Measurements from ENCODE around the gene STOML1. TPM values are rescaled to one million over a fixed set of nuclear protein-coding genes. Genes with fewer than 3 reads are reported as not detected.

Gene STOML1
- total and polyA plus RNA-seq, 4 donors, result 10.5 to 19.2 (median 14.7) TPM

DNA sequence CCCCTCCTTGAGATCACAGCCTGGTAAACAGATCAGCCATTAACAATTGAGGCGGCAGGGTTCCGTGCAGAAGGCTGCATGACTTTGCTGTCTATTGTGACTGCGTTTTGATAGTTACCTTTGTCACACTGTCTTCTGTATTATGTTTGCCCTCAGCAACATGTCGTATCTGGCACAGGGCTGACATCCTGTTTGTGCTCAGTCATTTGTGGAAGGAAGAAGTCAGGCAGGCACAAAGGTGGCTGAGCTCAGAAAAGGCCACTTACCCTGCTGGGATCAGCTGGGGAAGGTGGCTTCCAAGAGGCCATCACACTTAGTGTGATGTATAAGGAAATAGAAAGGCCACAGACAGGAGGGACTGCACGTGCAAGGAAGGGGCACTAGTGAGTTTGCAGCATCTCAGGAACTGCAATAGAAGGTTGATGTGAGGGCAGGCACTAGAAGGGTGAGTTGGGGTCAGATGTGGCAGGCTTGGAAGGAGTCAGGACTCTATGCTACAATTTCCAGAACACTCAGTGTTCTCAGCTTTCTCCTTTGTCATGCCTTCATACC lies 15.8 kb upstream of the STOML1 start:
- DNase-seq, result no peak
- Histone ChIP-seq H3K27ac (ENCODE audit: low read depth in 1 of 2, low read length in 2 of 2) (peak overlapping the region in 1 of 2 donors; percentile 45), H3K36me3 (ENCODE audit: control insufficient read depth in 1 of 2, insufficient read depth in 2 of 2, low read length in 1 of 2) (peaks cover 0 to 5% of the 10 kb centered on the region in 2 donors), H3K4me3 (ENCODE audit: low read length in 2 of 2) (no peak overlapping the region), H3K9me3 (ENCODE audit: control insufficient read depth, low read length) (no peaks in the 10 kb centered on the region), H3K4me1 (ENCODE audit: control insufficient read depth in 1 of 2, insufficient read depth in 2 of 2, low read length in 2 of 2) (peaks cover 0 to 1% of the 10 kb centered on the region in 2 donors), H3K27me3 (ENCODE audit: control insufficient read depth in 1 of 2, insufficient read depth in 2 of 2, low read length in 1 of 2) (no peaks in the 10 kb centered on the region)
- intact Hi-C loops (cut with DNase I), result no loop called here
- 84 to 89% methylated on average over 5 of the region's 5 CpGs for WGBS, 2 donors
- peak; percentile 28 for ATAC-seq (ENCODE audit: low FRiP score)

DNA sequence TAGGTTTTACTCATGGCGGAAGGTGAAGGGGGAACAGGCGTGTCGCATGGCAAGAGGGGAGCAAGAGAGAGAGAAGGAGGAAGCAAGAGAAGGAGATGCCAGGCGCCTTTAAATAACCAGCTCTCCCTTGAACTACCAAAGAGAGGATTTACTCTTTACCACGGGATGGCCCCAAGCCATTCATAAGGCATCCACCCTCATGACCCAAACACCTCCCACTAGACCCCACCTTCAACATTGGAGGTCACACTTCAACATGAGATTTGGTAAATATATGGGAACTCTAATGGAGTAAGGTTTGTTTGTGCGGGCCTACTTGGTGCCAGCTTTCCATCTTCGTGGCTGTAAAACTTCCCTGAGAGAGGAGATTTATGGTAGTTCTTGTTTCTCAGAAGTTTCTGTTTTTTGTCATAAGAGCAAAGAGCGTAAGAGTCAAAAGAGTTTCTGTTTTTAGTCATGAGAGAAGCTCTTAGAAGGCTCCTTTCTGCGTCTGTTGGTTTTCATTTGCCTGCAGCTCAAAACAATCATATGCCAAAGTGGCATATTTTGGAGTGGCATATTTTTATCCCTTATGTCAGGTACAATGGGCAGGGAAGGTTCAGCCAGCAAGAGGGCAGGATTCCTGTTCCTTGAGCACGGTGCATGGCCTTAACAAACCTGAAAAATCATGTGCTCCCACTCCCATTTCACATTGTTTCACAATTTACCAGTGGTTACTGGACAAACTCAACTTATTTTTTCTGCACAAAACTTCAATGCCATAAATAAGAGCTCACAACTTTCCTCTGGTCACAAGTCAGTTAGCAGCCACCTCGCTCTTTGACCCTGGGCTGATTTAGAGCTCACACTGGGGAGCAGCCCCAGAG lies 14.9 kb upstream of the STOML1 start:
- DNase-seq, result no peak
- intact Hi-C loops (cut with DNase I), result no loop called here
- peaks cover 0 to 5% of the 10 kb centered on the region in 2 donors for H3K36me3 ChIP-seq (ENCODE audit: control insufficient read depth in 1 of 2, insufficient read depth in 2 of 2, low read length in 1 of 2)
- no peaks in the 10 kb centered on the region for H3K9me3 ChIP-seq (ENCODE audit: control insufficient read depth, low read length)
- no peak overlapping the region for H3K27ac ChIP-seq (ENCODE audit: low read depth in 1 of 2, low read length in 2 of 2)
- 74 to 78% methylated on average over 11 of the region's 11 CpGs for WGBS, 2 donors
- no peak for ATAC-seq (ENCODE audit: low FRiP score)
- H3K27me3 ChIP-seq (ENCODE audit: control insufficient read depth in 1 of 2, insufficient read depth in 2 of 2, low read length in 1 of 2), result no peaks in the 10 kb centered on the region
- H3K4me3 ChIP-seq (ENCODE audit: low read length in 2 of 2), result no peak overlapping the region
- peaks cover 0 to 1% of the 10 kb centered on the region in 2 donors for H3K4me1 ChIP-seq (ENCODE audit: control insufficient read depth in 1 of 2, insufficient read depth in 2 of 2, low read length in 2 of 2)

DNA sequence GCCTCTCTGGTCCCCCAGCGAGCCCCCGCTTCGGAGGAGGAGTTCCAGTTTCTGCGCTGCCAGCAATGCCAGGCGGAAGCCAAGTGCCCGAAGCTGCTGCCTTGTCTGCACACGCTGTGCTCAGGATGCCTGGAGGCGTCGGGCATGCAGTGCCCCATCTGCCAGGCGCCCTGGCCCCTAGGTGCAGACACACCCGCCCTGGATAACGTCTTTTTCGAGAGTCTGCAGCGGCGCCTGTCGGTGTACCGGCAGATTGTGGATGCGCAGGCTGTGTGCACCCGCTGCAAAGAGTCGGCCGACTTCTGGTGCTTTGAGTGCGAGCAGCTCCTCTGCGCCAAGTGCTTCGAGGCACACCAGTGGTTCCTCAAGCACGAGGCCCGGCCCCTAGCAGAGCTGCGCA lies 5.9 kb upstream of the STOML1 start:
- no peak overlapping the region for H3K27ac ChIP-seq (ENCODE audit: low read depth in 1 of 2, low read length in 2 of 2)
- H3K27me3 ChIP-seq (ENCODE audit: control insufficient read depth in 1 of 2, insufficient read depth in 2 of 2, low read length in 1 of 2), result no peaks in the 10 kb centered on the region
- intact Hi-C loops (cut with DNase I), result no loop called here
- 96% methylated on average over 27 of the region's 27 CpGs for WGBS, 2 donors
- no peak for ATAC-seq (ENCODE audit: low FRiP score)
- H3K4me3 ChIP-seq (ENCODE audit: low read length in 2 of 2), result no peak overlapping the region
- H3K36me3 ChIP-seq (ENCODE audit: control insufficient read depth in 1 of 2, insufficient read depth in 2 of 2, low read length in 1 of 2), result peaks cover 2 to 3% of the 10 kb centered on the region in 2 donors
- H3K4me1 ChIP-seq (ENCODE audit: control insufficient read depth in 1 of 2, insufficient read depth in 2 of 2, low read length in 2 of 2), result no peaks in the 10 kb centered on the region
- no peak for DNase-seq
- H3K9me3 ChIP-seq (ENCODE audit: control insufficient read depth, low read length), result no peaks in the 10 kb centered on the region

DNA sequence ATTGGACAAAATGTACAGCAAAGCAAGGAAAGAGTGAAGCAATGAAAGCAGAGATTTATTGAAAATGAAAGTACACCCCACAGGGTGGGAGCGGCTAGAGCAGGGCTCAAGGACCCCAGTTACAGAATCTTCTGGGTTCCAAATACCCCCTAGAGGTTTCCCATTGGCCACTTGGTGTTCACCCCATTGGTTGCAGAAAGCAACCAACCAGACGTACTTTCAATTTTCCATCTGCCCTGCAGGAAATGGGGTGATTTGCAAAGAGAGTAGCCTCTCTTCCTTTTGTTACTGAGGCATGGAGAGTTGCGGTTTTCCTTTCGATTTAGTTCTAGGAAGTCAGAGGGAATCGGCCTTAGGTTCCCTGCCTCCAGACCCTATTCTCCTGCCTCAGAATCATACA lies 4.8 kb upstream of the STOML1 start:
- Histone ChIP-seq H3K27ac (ENCODE audit: low read depth in 1 of 2, low read length in 2 of 2) (no peak overlapping the region), H3K4me1 (ENCODE audit: control insufficient read depth in 1 of 2, insufficient read depth in 2 of 2, low read length in 2 of 2) (no peaks in the 10 kb centered on the region), H3K4me3 (ENCODE audit: low read length in 2 of 2) (no peak overlapping the region), H3K36me3 (ENCODE audit: control insufficient read depth in 1 of 2, insufficient read depth in 2 of 2, low read length in 1 of 2) (peaks cover 2 to 3% of the 10 kb centered on the region in 2 donors), H3K9me3 (ENCODE audit: control insufficient read depth, low read length) (no peaks in the 10 kb centered on the region), H3K27me3 (ENCODE audit: control insufficient read depth in 1 of 2, insufficient read depth in 2 of 2, low read length in 1 of 2) (no peaks in the 10 kb centered on the region)
- 58 to 65% methylated on average over 5 of the region's 5 CpGs for WGBS, 2 donors
- DNase-seq (no peak), ATAC-seq (ENCODE audit: low FRiP score) (no peak)
- intact Hi-C loops (cut with DNase I), result no loop called here

DNA sequence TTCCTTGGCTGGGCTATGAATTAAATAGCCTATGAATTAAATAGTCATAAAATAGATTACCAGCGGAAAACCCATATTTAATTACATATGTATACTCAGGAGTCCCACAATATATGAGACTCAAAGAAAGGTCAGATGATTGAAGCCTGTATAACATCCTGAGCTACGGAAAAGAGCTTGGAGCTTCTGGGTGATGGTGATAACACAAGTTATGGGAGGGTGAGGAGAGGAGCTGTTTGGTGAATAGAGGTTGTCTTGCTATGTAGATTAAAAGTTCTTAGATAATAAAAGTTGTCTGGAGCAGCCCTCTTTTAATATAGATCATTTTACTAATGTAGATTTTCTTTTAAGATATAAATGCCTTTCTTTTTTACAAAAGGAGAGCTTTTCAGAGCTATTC lies 4.2 kb upstream of the STOML1 start:
- ATAC-seq (ENCODE audit: low FRiP score), result no peak
- no peaks in the 10 kb centered on the region for H3K4me1 ChIP-seq (ENCODE audit: control insufficient read depth in 1 of 2, insufficient read depth in 2 of 2, low read length in 2 of 2)
- H3K27ac ChIP-seq (ENCODE audit: low read depth in 1 of 2, low read length in 2 of 2), result no peak overlapping the region
- intact Hi-C loops (cut with DNase I), result no loop called here
- no peaks in the 10 kb centered on the region for H3K27me3 ChIP-seq (ENCODE audit: control insufficient read depth in 1 of 2, insufficient read depth in 2 of 2, low read length in 1 of 2)
- H3K4me3 ChIP-seq (ENCODE audit: low read length in 2 of 2), result no peak overlapping the region
- no peaks in the 10 kb centered on the region for H3K9me3 ChIP-seq (ENCODE audit: control insufficient read depth, low read length)
- WGBS, 2 donors, result 42 to 43% methylated on average over 2 of the region's 2 CpGs
- no peak for DNase-seq
- peaks cover 2 to 3% of the 10 kb centered on the region in 2 donors for H3K36me3 ChIP-seq (ENCODE audit: control insufficient read depth in 1 of 2, insufficient read depth in 2 of 2, low read length in 1 of 2)

DNA sequence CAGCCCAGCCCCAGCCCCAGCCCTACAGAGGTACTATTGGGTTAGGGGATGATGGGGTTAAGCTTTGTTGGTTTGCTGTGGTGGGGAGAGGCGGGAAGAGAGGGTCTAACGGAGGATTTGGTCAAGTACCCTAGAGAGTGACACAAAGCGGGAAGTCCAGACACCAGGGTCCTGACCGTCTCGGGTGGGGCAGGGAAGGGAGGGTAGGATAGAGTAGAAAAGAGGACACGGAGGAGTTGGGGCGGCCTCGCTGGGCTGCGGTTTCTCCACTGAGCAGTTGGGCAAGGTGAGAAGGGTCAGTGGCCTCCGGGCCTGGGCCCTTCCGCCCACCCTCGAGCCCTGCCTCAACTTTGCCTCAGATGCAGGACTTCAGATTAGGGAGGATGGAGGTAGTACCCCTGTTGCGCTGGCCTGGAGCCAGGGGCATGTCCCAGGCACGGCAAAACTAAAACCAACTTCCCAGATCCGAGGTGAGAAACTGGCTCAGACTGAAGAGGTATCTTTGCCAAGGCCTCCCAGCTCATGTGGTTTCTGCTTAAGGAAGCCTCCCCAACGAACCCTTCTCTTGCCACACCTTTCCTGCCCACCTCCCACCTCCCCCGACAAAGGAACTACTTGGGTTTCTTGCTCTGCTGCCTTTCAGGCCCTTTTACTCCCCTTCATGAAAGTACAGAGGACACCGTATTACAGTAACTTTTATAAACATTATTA lies 3.0 kb upstream of the STOML1 start:
- peak overlapping the region; percentile 70 to 87 for H3K4me3 ChIP-seq (ENCODE audit: low read length in 2 of 2)
- 0 to 1% methylated on average over 18 of the region's 18 CpGs for WGBS, 2 donors
- DNase-seq (peak in 1 of 2 donors; percentile 79), ATAC-seq (ENCODE audit: low FRiP score) (peak; percentile 3)
- H3K27me3 ChIP-seq (ENCODE audit: control insufficient read depth in 1 of 2, insufficient read depth in 2 of 2, low read length in 1 of 2), result no peaks in the 10 kb centered on the region
- no peaks in the 10 kb centered on the region for H3K4me1 ChIP-seq (ENCODE audit: control insufficient read depth in 1 of 2, insufficient read depth in 2 of 2, low read length in 2 of 2)
- H3K27ac ChIP-seq (ENCODE audit: low read depth in 1 of 2, low read length in 2 of 2), result peak overlapping the region; percentile 21 to 42
- intact Hi-C loops (cut with DNase I), result loop anchor here in 1 of 2 donors (5.0 kb wide), 2 partner anchors 68 to 322 kb away; partner anchors contain the start of gene LOXL1
- H3K9me3 ChIP-seq (ENCODE audit: control insufficient read depth, low read length), result no peaks in the 10 kb centered on the region
- H3K36me3 ChIP-seq (ENCODE audit: control insufficient read depth in 1 of 2, insufficient read depth in 2 of 2, low read length in 1 of 2), result peaks cover 2 to 3% of the 10 kb centered on the region in 2 donors

DNA sequence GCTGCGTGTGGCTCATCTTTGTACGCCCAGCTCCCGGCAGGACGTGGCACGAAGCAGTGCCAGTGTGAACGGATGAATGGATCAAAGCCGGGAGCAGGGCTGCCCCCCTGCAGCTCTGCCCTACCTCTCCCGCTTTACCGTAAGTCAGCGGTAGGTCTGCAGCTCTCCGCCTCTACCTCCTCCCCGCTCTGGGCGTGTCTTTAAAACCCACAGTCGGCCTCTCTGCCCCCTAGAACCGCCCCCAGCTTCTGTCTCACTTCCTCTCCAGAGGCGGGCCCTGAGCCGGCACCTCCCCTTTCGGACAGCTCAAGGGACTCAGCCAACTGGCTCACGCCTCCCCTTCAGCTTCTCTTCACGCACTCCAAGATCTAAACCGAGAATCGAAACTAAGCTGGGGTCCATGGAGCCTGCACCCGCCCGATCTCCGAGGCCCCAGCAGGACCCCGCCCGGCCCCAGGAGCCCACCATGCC lies 2.4 kb upstream of the STOML1 start, which contains the start of gene PML:
Gene PML (plus strand): TSS at position 304 of the 471 bp plus-strand sequence. CDS start 97 bp downstream, at position 401.
- H3K27ac ChIP-seq (ENCODE audit: low read depth in 1 of 2, low read length in 2 of 2), result peak within 1 kb of the TSS; percentile 21 to 45
- 0 to 1% methylated on average over 27 of the region's 27 CpGs for WGBS, 2 donors
- peak; percentile 98 to 99 for DNase-seq
- peak within 1 kb of the TSS; percentile 83 to 87 for H3K4me3 ChIP-seq (ENCODE audit: low read length in 2 of 2)
- intact Hi-C loops (cut with DNase I), result loop anchor here in 1 of 2 donors (5.0 kb wide), 2 partner anchors 67 to 323 kb away; partner anchors contain the start of gene LOXL1
- H3K36me3 ChIP-seq (ENCODE audit: control insufficient read depth in 1 of 2, insufficient read depth in 2 of 2, low read length in 1 of 2), result peaks cover 2 to 3% of the 10 kb centered on the region in 2 donors
- no peaks in the 10 kb centered on the region for H3K4me1 ChIP-seq (ENCODE audit: control insufficient read depth in 1 of 2, insufficient read depth in 2 of 2, low read length in 2 of 2)
- no peaks in the 10 kb centered on the region for H3K27me3 ChIP-seq (ENCODE audit: control insufficient read depth in 1 of 2, insufficient read depth in 2 of 2, low read length in 1 of 2)
- ATAC-seq (ENCODE audit: low FRiP score), result peak; percentile 91
- no peaks in the 10 kb centered on the region for H3K9me3 ChIP-seq (ENCODE audit: control insufficient read depth, low read length)

DNA sequence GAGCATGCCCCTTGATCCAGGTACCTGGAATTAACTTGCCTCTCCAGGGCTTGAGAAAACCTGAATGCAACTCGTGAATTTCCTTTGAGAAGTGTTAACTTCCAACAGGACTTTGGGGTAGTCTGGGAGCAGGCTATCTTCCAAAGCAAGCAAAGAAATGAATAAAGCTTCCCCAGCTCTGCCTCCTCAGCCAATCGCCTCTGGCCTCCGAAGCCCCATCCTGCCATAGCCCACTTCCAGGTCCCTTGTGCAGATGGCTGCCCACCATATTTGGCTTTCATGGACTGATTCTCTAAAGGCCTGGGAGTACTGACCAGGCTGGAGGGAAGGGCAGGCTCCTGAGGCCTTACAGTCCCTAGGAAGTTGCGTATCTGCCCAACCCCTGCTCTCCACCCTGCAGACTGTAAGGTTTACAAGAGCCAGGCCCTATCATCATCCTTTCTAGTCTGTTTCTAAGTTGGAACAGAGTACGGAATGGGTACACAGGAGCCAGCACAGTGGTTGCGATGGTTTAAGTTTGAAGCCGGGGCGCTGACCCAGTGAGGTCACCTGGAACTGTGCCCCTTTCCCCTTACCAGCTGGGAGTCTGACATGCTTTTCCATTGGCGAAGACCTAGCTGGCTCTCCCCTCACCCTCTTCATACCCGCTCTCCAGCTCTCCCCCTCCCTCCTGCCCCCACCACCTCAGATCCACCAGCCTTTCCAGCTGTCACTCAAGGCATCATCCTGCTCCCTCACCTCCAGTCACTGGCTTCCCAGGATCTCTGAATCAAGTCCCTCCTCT lies 1.3 kb upstream of the STOML1 start:
- peak overlapping the region in 1 of 2 donors; percentile 45 for H3K27ac ChIP-seq (ENCODE audit: low read depth in 1 of 2, low read length in 2 of 2)
- no peak overlapping the region for H3K4me3 ChIP-seq (ENCODE audit: low read length in 2 of 2)
- H3K36me3 ChIP-seq (ENCODE audit: control insufficient read depth in 1 of 2, insufficient read depth in 2 of 2, low read length in 1 of 2), result peaks cover 0 to 3% of the 10 kb centered on the region in 2 donors
- no peak for ATAC-seq (ENCODE audit: low FRiP score)
- 76 to 81% methylated on average over 10 of the region's 10 CpGs for WGBS, 2 donors
- intact Hi-C loops (cut with DNase I), result loop anchor here in 1 of 2 donors (5.0 kb wide), 2 partner anchors 66 to 324 kb away; partner anchors contain the start of gene LOXL1
- no peaks in the 10 kb centered on the region for H3K9me3 ChIP-seq (ENCODE audit: control insufficient read depth, low read length)
- no peaks in the 10 kb centered on the region for H3K27me3 ChIP-seq (ENCODE audit: control insufficient read depth in 1 of 2, insufficient read depth in 2 of 2, low read length in 1 of 2)
- no peaks in the 10 kb centered on the region for H3K4me1 ChIP-seq (ENCODE audit: control insufficient read depth in 1 of 2, insufficient read depth in 2 of 2, low read length in 2 of 2)
- DNase-seq, result peak in 1 of 2 donors; percentile 56

Measured in aorta (tissue), 5 donors.